H1 (cell line): ENCODE measurements around the gene GBF1. TPM values are rescaled to one million over a fixed set of nuclear protein-coding genes. Genes with fewer than 3 reads are reported as not detected.

ENCODE experiments used
- CTCF ChIA-PET: fragments of 300-600 bp; sonication (Branson Sonifier 250); formaldehyde crosslinking; loops from one replicate; lab custom pipeline; 2021; ENCODE audit not compliant: partially characterized antibody; lab: Charles Lee
- POLR2A ChIA-PET: fragments of 300-600 bp; sonication (Branson Sonifier 250); formaldehyde crosslinking; loops from one replicate; lab custom pipeline; 2021; ENCODE audit warnings: inconsistent platforms; ENCODE audit not compliant: partially characterized antibody; lab: Charles Lee
- DNase-seq, 2 experiments: peaks; one replicate each; pipeline versions ENCODE4 v3.0.0 to v3.0.0-alpha.2; 2010 to 2022; ENCODE audit warnings: low spot score in 2 of 2, low read depth in 1 of 2, mixed read lengths in 1 of 2
- FAIRE-seq: peaks from 2 replicates; lab custom pipeline; 2011; peaks lifted over from hg19 to GRCh38; lab: Jason Lieb, UNC
- H2AFZ ChIP-seq: 2 replicates; pipeline ENCODE4 v1.8.1; 2012; ENCODE audit warnings: low read length, inconsistent platforms
- H2AK5ac ChIP-seq: 2 replicates; pipeline ENCODE4 v1.6.1; 2013; ENCODE audit warnings: low read depth, low read length
- H2BK120ac ChIP-seq: replicated peaks from 2 replicates; pipeline ENCODE3; 2013; ENCODE audit warnings: low read depth, low read length, inconsistent platforms
- H2BK12ac ChIP-seq: 2 replicates; pipeline ENCODE4 v1.6.1; 2013; ENCODE audit warnings: low read depth, low read length
- H2BK15ac ChIP-seq: 2 replicates; pipeline ENCODE4 v1.6.1; 2013; ENCODE audit warnings: low read length
- H2BK20ac ChIP-seq: 2 replicates; pipeline ENCODE4 v1.6.1; 2013; ENCODE audit warnings: low read length
- H2BK5ac ChIP-seq: 2 replicates; pipeline ENCODE4 v1.6.1; 2013; ENCODE audit warnings: low read depth, low read length
- H3K14ac ChIP-seq: 2 replicates; pipeline ENCODE4 v1.6.1; 2013; ENCODE audit warnings: inconsistent platforms; ENCODE audit not compliant: insufficient read length
- H3K18ac ChIP-seq: 2 replicates; pipeline ENCODE4 v1.6.1; 2013; ENCODE audit warnings: low read length; ENCODE audit errors: extremely low read depth
- H3K23ac ChIP-seq: 2 replicates; pipeline ENCODE4 v1.6.1; 2013; ENCODE audit warnings: inconsistent platforms; ENCODE audit not compliant: insufficient read length
- H3K23me2 ChIP-seq: 2 replicates; pipeline ENCODE4 v1.6.1; 2013; ENCODE audit warnings: low read depth, low read length
- H3K27ac ChIP-seq: 2 replicates; pipeline ENCODE4 v1.6.1; 2011; ENCODE audit warnings: low read depth, low read length, inconsistent platforms
- H3K27me3 ChIP-seq, 4 experiments: replicated peaks in 1 of 4; 1 replicate in 1 of 4; 2 replicates in 3 of 4; pipeline versions ENCODE4 v1.6.1 to v1.8.1; 2011 to 2013; ENCODE audit warnings: low read length in 3 of 4, mild to moderate bottlenecking in 3 of 4, inconsistent platforms in 2 of 4, mixed read lengths in 2 of 4, moderate library complexity in 1 of 4; ENCODE audit not compliant: control insufficient read depth in 3 of 4, insufficient read depth in 3 of 4; ENCODE audit errors: extremely low read depth in 1 of 4
- H3K36me3 ChIP-seq, 4 experiments: 2 replicates each; pipeline versions ENCODE4 v1.6.1 to v1.8.1; 2011 to 2013; ENCODE audit warnings: mild to moderate bottlenecking in 4 of 4, low read length in 3 of 4, moderate library complexity in 2 of 4, control low read depth in 1 of 4, inconsistent platforms in 1 of 4; ENCODE audit not compliant: insufficient read depth in 4 of 4, control insufficient read depth in 2 of 4
- H3K4ac ChIP-seq: replicated peaks from 2 replicates; pipeline ENCODE3; 2013; ENCODE audit warnings: low read length, low read depth, mixed read lengths, inconsistent platforms; ENCODE audit not compliant: insufficient read length
- H3K4me1 ChIP-seq, 4 experiments: replicated peaks in 1 of 4; 1 replicate in 1 of 4; 2 replicates in 3 of 4; pipeline versions ENCODE4 v1.6.1 to v1.8.1; 2011 to 2013; ENCODE audit warnings: low read length in 3 of 4, inconsistent platforms in 2 of 4, mixed read lengths in 1 of 4; ENCODE audit not compliant: insufficient read depth in 4 of 4, control insufficient read depth in 3 of 4
- H3K4me2 ChIP-seq, 2 experiments: 2 replicates each; pipeline versions ENCODE4 v1.6.1 to v1.8.1; 2011 to 2013; ENCODE audit warnings: low read depth in 2 of 2, low read length in 2 of 2, control low read depth in 1 of 2, inconsistent platforms in 1 of 2, mild to moderate bottlenecking in 1 of 2; ENCODE audit not compliant: insufficient read depth in 1 of 2
- H3K4me3 ChIP-seq, 4 experiments: fragments of 200-600, 300-600 bp in 1 of 4; sonication (generic), shearing (Covaris generic), sonication (Bioruptor Twin) in 1 of 4; 2 replicates each; pipeline versions ENCODE4 v1.5.1 to v1.8.1; 2011 to 2016; ENCODE audit warnings: low read length in 4 of 4, low read depth in 3 of 4, control low read depth in 2 of 4, inconsistent platforms in 2 of 4, mild to moderate bottlenecking in 2 of 4, mixed read lengths in 1 of 4, moderate library complexity in 1 of 4; ENCODE audit not compliant: insufficient read depth in 2 of 4; ENCODE audit errors: extremely low read depth in 1 of 4
- H3K56ac ChIP-seq: replicated peaks from 2 replicates; pipeline ENCODE3; 2013; ENCODE audit warnings: low read depth, mild to moderate bottlenecking, mixed read lengths, low read length, inconsistent platforms; ENCODE audit not compliant: insufficient read length
- H3K79me1 ChIP-seq: 2 replicates; pipeline ENCODE4 v1.6.1; 2013; ENCODE audit warnings: low read depth, low read length, control low read depth
- H3K79me2 ChIP-seq, 2 experiments: 2 replicates each; pipeline versions ENCODE4 v1.6.1 to v1.8.1; 2012 to 2013; ENCODE audit warnings: low read length in 2 of 2, mild to moderate bottlenecking in 2 of 2, inconsistent platforms in 1 of 2; ENCODE audit not compliant: insufficient read depth in 2 of 2, control insufficient read depth in 1 of 2
- H3K9ac ChIP-seq, 4 experiments: replicated peaks in 1 of 4; 1 replicate in 1 of 4; 2 replicates in 3 of 4; pipeline versions ENCODE4 v1.6.1 to v1.8.1; 2011 to 2013; ENCODE audit warnings: low read depth in 3 of 4, low read length in 3 of 4, control low read depth in 2 of 4, mild to moderate bottlenecking in 2 of 4, moderate library complexity in 2 of 4, inconsistent platforms in 1 of 4; ENCODE audit errors: extremely low read depth in 1 of 4
- H3K9me3 ChIP-seq, 2 experiments: 2 replicates each; pipeline versions ENCODE4 v1.6.1 to v1.8.1; 2012 to 2013; ENCODE audit warnings: mild to moderate bottlenecking in 2 of 2, moderate library complexity in 2 of 2, control low read depth in 1 of 2, inconsistent platforms in 1 of 2, low read depth in 1 of 2, low read length in 1 of 2, mixed read lengths in 1 of 2; ENCODE audit not compliant: insufficient read depth in 2 of 2
- H4K20me1 ChIP-seq, 2 experiments: replicated peaks in 1 of 2; 2 replicates each; pipeline versions ENCODE3 to v1.8.1; 2011 to 2013; ENCODE audit warnings: inconsistent platforms in 2 of 2, low read length in 2 of 2, mild to moderate bottlenecking in 1 of 2; ENCODE audit not compliant: insufficient read depth in 2 of 2, control insufficient read depth in 1 of 2
- H4K5ac ChIP-seq: 2 replicates; pipeline ENCODE4 v1.6.1; 2013; ENCODE audit warnings: low read length, low read depth, mixed read lengths, inconsistent platforms; ENCODE audit not compliant: insufficient read length
- H4K8ac ChIP-seq: 2 replicates; pipeline ENCODE4 v1.8.0; 2013; ENCODE audit warnings: mild to moderate bottlenecking, moderate library complexity, low read length, inconsistent platforms; ENCODE audit not compliant: insufficient read depth; ENCODE audit errors: extremely low read depth
- H4K91ac ChIP-seq: replicated peaks from 2 replicates; pipeline ENCODE3; 2013; ENCODE audit warnings: low read length, mixed read lengths, inconsistent platforms; ENCODE audit not compliant: insufficient read length
- CHD1 ChIP-seq: IDR thresholded peaks from 2 replicates; pipeline ENCODE4 v1.6.1; 2012; ENCODE audit warnings: low read depth, low read length, improper control_type of control experiment
- EGR1 ChIP-seq: IDR thresholded peaks from 2 replicates; pipeline ENCODE4 v1.6.1; 2011; ENCODE audit warnings: low read depth, low read length, borderline replicate concordance
- EZH2 ChIP-seq: fragments of 200-600 bp; sonication (generic); IDR thresholded peaks from 2 replicates; pipeline ENCODE4 v1.7.1; 2012; ENCODE audit warnings: low read depth, mild to moderate bottlenecking, moderate library complexity, low read length, inconsistent platforms; ENCODE audit not compliant: severe bottlenecking
- FOSL1 ChIP-seq: IDR thresholded peaks from 2 replicates; pipeline ENCODE4 v1.6.1; 2011; ENCODE audit warnings: mild to moderate bottlenecking, low read depth, low read length, moderate library complexity; ENCODE audit not compliant: insufficient read depth
- HDAC6 ChIP-seq: IDR thresholded peaks from one replicate; pipeline ENCODE4 v1.7.1; 2012; ENCODE audit warnings: low read depth, mild to moderate bottlenecking, inconsistent platforms, low read length, moderate library complexity
- KDM5A ChIP-seq: fragments of 200-600 bp; IDR thresholded peaks from 2 replicates; pipeline ENCODE4 v1.7.1; 2012; ENCODE audit warnings: mild to moderate bottlenecking, low read length, inconsistent platforms, mixed read lengths
- MAFK ChIP-seq: IDR thresholded peaks from 2 replicates; pipeline ENCODE4 v1.6.1; 2012; ENCODE audit warnings: low read depth, mild to moderate bottlenecking, improper control_type of control experiment, low read length
- SUZ12 ChIP-seq: fragments of 200-600 bp; sonication (generic); IDR thresholded peaks from 2 replicates; pipeline ENCODE4 v1.6.1; 2012; ENCODE audit warnings: mild to moderate bottlenecking, inconsistent platforms, low read length, moderate library complexity, mixed read lengths
- WGBS, 2 experiments: shearing (Covaris generic) in 1 of 2; methylation state at CpG; one replicate each; pipeline versions ENCODE4 v1.1.6 to v1.1.7; 2013 to 2015; ENCODE audit warnings: low lambda C conversion rate in 2 of 2, mixed read lengths in 2 of 2, inconsistent platforms in 1 of 2, low coverage in 1 of 2, missing lambda C conversion rate in 1 of 2; ENCODE audit not compliant: insufficient replicate concordance in 2 of 2, insufficient coverage in 1 of 2, insufficient read length in 1 of 2; ENCODE audit errors: extremely low coverage in 1 of 2, missing lambda C conversion rate in 1 of 2; 5-methylcytosine and 5-hydroxymethylcytosine counted together
- polyA plus RNA-seq, 7 experiments: library from polyadenylated mRNA; depleted of rRNA in 3 of 7; stranded (reverse) in 5 of 7; unstranded in 2 of 7; fragments of >200 nt in 5 of 7; fragments of 200-250 nt in 2 of 7; gene quantifications; 1 replicate in 5 of 7; 2 replicates in 1 of 7; 4 replicates in 1 of 7; pipeline versions ENCODE4 v1.2.1 to v1.2.3, GENCODE V29; 2011 to 2013; ENCODE audit warnings: missing spikeins in 2 of 7, mixed read lengths in 2 of 7
- total RNA-seq: library from RNA; stranded (reverse); fragmentation: NEBNext Ultra II Directional; extraction: Animal tissue kit (Norgen Biotek cat#: 25700); gene quantifications from 2 replicates; pipeline ENCODE4 v1.2.1, GENCODE V29; 2021
- TF ChIP-seq, protein P1 (sequence below): IDR thresholded peaks from 2 replicates; pipeline ENCODE4 v1.6.1; 2012; ENCODE audit warnings: inconsistent platforms

The GBF1 gene
- total and polyA plus RNA-seq, 2 of the 8 experiments (the other 6 are each of a cell fraction or from before 2014, with no cell fraction given): 11.0 to 25.5 TPM

DNA sequence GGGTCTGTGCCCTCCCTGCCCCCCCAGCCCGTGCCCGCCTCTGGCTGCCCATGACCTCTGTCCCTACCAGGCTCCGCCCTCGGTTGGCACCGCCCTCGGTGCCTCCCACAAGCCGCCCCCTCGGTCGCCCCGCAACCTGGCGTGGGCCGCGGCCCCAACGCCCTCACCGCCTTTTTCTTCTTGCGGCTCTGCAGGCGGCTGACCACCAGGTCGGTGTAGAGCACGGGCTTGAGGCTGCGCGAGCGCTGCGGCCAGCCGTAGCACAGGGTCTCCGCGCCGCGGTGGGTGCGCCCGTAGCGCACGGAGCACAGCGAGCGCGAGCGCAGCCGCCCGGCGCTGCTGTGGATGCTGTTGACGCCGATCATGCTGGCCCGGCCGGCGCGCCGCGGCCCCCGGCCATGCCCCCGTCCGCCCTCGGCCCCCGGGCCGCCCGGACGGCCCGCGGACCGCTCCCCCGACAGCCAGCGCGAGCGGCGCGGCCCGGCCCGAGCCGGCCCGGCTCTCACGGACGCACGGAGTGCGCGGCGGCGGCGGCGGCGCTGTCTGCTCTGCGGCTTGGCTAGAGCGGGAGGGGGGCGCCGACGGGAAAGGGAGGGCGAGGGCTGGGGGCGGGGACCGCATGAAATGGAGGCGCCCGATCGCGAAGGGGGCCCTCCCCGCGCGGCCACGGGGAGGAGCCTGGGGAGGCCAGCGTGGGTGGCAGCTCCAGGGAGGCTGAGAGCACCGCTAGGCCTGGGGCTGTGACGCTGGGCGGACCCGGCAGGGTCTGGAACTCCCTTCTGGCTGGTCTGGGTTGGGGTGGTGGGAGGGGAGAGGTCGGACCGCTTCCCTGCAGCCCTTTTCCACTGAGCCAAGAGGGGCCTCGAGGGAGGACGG is 163.6 kb downstream of the GBF1 start:
- Histone ChIP-seq H3K9me3 (no peaks in the 10 kb centered on the region), H3K23ac (no peak overlapping the region), H3K56ac (no peak overlapping the region), H3K27ac (no peak overlapping the region), H4K91ac (no peak overlapping the region), H4K5ac (no peak overlapping the region), H2BK5ac (no peak overlapping the region), H2BK15ac (no peak overlapping the region), H3K4me1 (peaks cover 9 to 31% (median 22%) of the 10 kb centered on the region in 4 experiments), H3K4me3 (peak overlapping the region; percentile 55 to 70 (median 57)), H4K8ac (peak overlapping the region; percentile 29), H3K14ac (no peak overlapping the region), H4K20me1 (peaks cover 0 to 8% of the 10 kb centered on the region in 2 experiments), H2BK12ac (peak overlapping the region; percentile 12; the same call in 1 of the 2 replicates), H3K79me2 (no peaks in the 10 kb centered on the region), H3K79me1 (no peaks in the 10 kb centered on the region), H3K18ac (no peak overlapping the region; the same call in 1 of the 2 replicates), H3K23me2 (peaks cover 26% of the 10 kb centered on the region), H2AK5ac (no peak overlapping the region), H2AFZ (no peak overlapping the region), H3K9ac (no peak overlapping the region), H3K36me3 (no peaks in the 10 kb centered on the region), H2BK120ac (no peak overlapping the region), H2BK20ac (no peak overlapping the region), H3K4me2 (peak overlapping the region; percentile 88), H3K27me3 (peaks cover 17 to 52% (median 50%) of the 10 kb centered on the region in 4 experiments), H3K4ac (no peak overlapping the region)
- FAIRE-seq: no peak
- WGBS, 2 experiments: 2% methylated on average over 53 of the region's 103 CpGs; no CpG with 5 or more reads in 1 of the 2 experiments
- POLR2A ChIA-PET: interaction anchor here (1.2 to 4.9 kb wide), 7 partner anchors 8 to 42 kb away, joined by 4 to 51 read pairs (median 9); partner anchors contain the start of genes C10orf95, CUEDC2, FBXL15 and NFKB2
- CTCF ChIA-PET: interaction anchor here (1.0 to 10.1 kb wide), 8 partner anchors 9 to 94 kb away, joined by 3 to 205 read pairs (median 5); partner anchors contain the start of genes CUEDC2, NFKB2 and PSD
- peak in 1 of 2 experiments; percentile 67 for DNase-seq
- TF ChIP-seq EGR1 (0 out of 2 replicates have a peak, but pooled peaks have one; percentile 12), KDM5A (no peak), FOSL1 (no peak), EZH2 (no peak), CHD1 (no peak), HDAC6 (no peak), SUZ12 (peak; percentile 4; the same call in 1 of the 2 replicates), MAFK (no peak)
- TF ChIP-seq, protein P1, sequence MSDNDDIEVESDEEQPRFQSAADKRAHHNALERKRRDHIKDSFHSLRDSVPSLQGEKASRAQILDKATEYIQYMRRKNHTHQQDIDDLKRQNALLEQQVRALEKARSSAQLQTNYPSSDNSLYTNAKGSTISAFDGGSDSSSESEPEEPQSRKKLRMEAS: peak; percentile 31
